B cell (primary cell): Measurements from ENCODE around the gene SEC62. TPM values are rescaled to one million over a fixed set of nuclear protein-coding genes. Genes with fewer than 3 reads are reported as not detected.
"Not testable (repeated sequence)": the region's sequence is repeated elsewhere in the genome, so short reads cannot be mapped to it uniquely, and the experiment has no call there.

Experiments used
- ATAC-seq: fragments of 200-7000 bp; cut with Tn5 transposase; one replicate; pipeline ENCODE4 v1.10.0; 2021; ENCODE audit warnings: low read depth, mild to moderate bottlenecking, moderate number of reproducible peaks, moderate library complexity
- CTCF ChIA-PET: fragments of 350-600 bp; sonication (Branson Sonifier 250); formaldehyde crosslinking; loops from one replicate; lab custom pipeline; 2021; ENCODE audit warnings: antibody characterized with exemption, inconsistent platforms; lab: Charles Lee
- POLR2A ChIA-PET: fragments of 350-600 bp; sonication (Branson Sonifier 250); formaldehyde crosslinking; loops from one replicate; lab custom pipeline; 2021; ENCODE audit warnings: antibody characterized with exemption; lab: Charles Lee
- DNase-seq: peaks from one replicate; pipeline ENCODE4 v3.0.0; 2013
- H2AFZ ChIP-seq: 2 replicates; pipeline ENCODE4 v1.6.1; 2012; ENCODE audit warnings: mild to moderate bottlenecking, low read depth, low read length; ENCODE audit not compliant: insufficient read depth, poor library complexity, severe bottlenecking
- H3K27ac ChIP-seq, 2 donors: 1 replicate in 1 of 2; 2 replicates in 1 of 2; pipeline ENCODE4 v1.5.1; 2012 to 2013; ENCODE audit warnings: low read length in 2 of 2, mild to moderate bottlenecking in 2 of 2, moderate library complexity in 1 of 2
- H3K27me3 ChIP-seq, 4 experiments: fragments of 200-600 bp in 1 of 4; sonication (generic) in 1 of 4; replicated peaks in 1 of 4; 1 replicate in 2 of 4; 2 replicates in 2 of 4; pipeline versions ENCODE4 v1.6.1 to v1.7.0; 2013 to 2016; ENCODE audit warnings: low read length in 3 of 4, mild to moderate bottlenecking in 2 of 4, mixed read lengths in 1 of 4, moderate library complexity in 1 of 4; ENCODE audit not compliant: insufficient read depth in 4 of 4, control insufficient read depth in 3 of 4; ENCODE audit errors: control extremely low read depth in 1 of 4
- H3K36me3 ChIP-seq, 2 experiments: replicated peaks in 1 of 2; 1 replicate in 1 of 2; 2 replicates in 1 of 2; pipeline versions ENCODE4 v1.6.1 to v1.7.1; 2013; ENCODE audit warnings: low read length in 1 of 2; ENCODE audit not compliant: insufficient read depth in 2 of 2, control insufficient read depth in 1 of 2; ENCODE audit errors: control extremely low read depth in 1 of 2, extremely low read depth in 1 of 2
- H3K4me1 ChIP-seq, 2 donors: fragments of 200-600 bp in 1 of 2; sonication (generic) in 1 of 2; 1 replicate in 1 of 2; 2 replicates in 1 of 2; pipeline versions ENCODE4 v1.5.1 to v1.6.1; 2013 to 2017; ENCODE audit warnings: low read length in 2 of 2; ENCODE audit not compliant: control insufficient read depth in 2 of 2, insufficient read depth in 2 of 2
- H3K4me2 ChIP-seq: replicated peaks from 2 replicates; pipeline ENCODE3; 2012; ENCODE audit warnings: mild to moderate bottlenecking, low read depth, low read length; ENCODE audit not compliant: poor library complexity, severe bottlenecking
- H3K4me3 ChIP-seq, 5 experiments: fragments of 200-600 bp in 1 of 5; sonication (generic) in 1 of 5; 1 replicate in 3 of 5; 2 replicates in 2 of 5; pipeline versions ENCODE4 v1.5.1 to v1.7.0; 2011 to 2016; ENCODE audit warnings: low read length in 4 of 5, mild to moderate bottlenecking in 4 of 5, low read depth in 2 of 5, control low read depth in 1 of 5, moderate library complexity in 1 of 5; ENCODE audit not compliant: insufficient read depth in 1 of 5; ENCODE audit errors: control extremely low read depth in 1 of 5, extremely low read depth in 1 of 5
- H3K79me2 ChIP-seq: fragments of 200-600 bp; sonication (generic); one replicate; pipeline ENCODE4 v1.6.0; 2016; ENCODE audit warnings: low read length; ENCODE audit not compliant: control insufficient read depth, insufficient read depth
- H3K9ac ChIP-seq: fragments of 200-600 bp; sonication (generic); 2 replicates; pipeline ENCODE4 v1.6.1; 2017; ENCODE audit warnings: mild to moderate bottlenecking, low read length, moderate library complexity
- H3K9me3 ChIP-seq, 3 donors: one replicate each; pipeline versions ENCODE4 v1.6.1 to v1.7.1; 2013; ENCODE audit warnings: low read length in 2 of 3; ENCODE audit not compliant: control insufficient read depth in 2 of 3, insufficient read depth in 1 of 3; ENCODE audit errors: control extremely low read depth in 1 of 3
- H4K20me1 ChIP-seq: 2 replicates; pipeline ENCODE4 v1.6.0; 2012; ENCODE audit warnings: mild to moderate bottlenecking, low read length; ENCODE audit not compliant: insufficient read depth, control insufficient read depth, poor library complexity, severe bottlenecking
- H3K27ac Mint-ChIP-seq: one replicate; pipeline ENCODE4 v1.8.0; 2021; ENCODE audit warnings: mixed read lengths
- H3K27me3 Mint-ChIP-seq: one replicate; pipeline ENCODE4 v1.8.0; 2021; ENCODE audit warnings: mixed read lengths
- H3K4me1 Mint-ChIP-seq: one replicate; pipeline ENCODE4 v1.8.0; 2021; ENCODE audit warnings: mixed read lengths
- H3K4me3 Mint-ChIP-seq: one replicate; pipeline ENCODE4 v1.8.0; 2021; ENCODE audit warnings: mixed read lengths
- H3K9me3 Mint-ChIP-seq: one replicate; pipeline ENCODE4 v1.8.0; 2022; ENCODE audit warnings: mixed read lengths; ENCODE audit not compliant: insufficient read depth
- CTCF ChIP-seq: fragments of 200-600 bp; IDR thresholded peaks from one replicate; pipeline ENCODE4 v1.8.0; 2022; ENCODE audit warnings: antibody characterized with exemption, mild to moderate bottlenecking
- EZH2 ChIP-seq: IDR thresholded peaks from 2 replicates; pipeline ENCODE4 v1.6.1; 2012; ENCODE audit warnings: borderline replicate concordance, low read depth, mild to moderate bottlenecking, moderate library complexity, low read length; ENCODE audit not compliant: insufficient read depth, poor library complexity, severe bottlenecking
- WGBS: methylation state at CpG from one replicate; pipeline ENCODE4 v1.1.5; 2013; ENCODE audit warnings: missing lambda C conversion rate; ENCODE audit not compliant: insufficient coverage; 5-methylcytosine and 5-hydroxymethylcytosine counted together
- intact Hi-C: fragments of 100-400 bp; cut with micrococcal nuclease; formaldehyde crosslinking; loops from one replicate; pipeline ENCODE4 v1.10.0; 2022
- polyA plus RNA-seq: library from polyadenylated mRNA; depleted of rRNA; stranded (reverse); fragments of >200 nt; gene quantifications from 2 replicates; pipeline ENCODE4 v1.2.3, GENCODE V29; 2012
- total RNA-seq, 2 donors: library from RNA; stranded (reverse); fragments of 120-200 nt in 1 of 2; gene quantifications; 1 replicate in 1 of 2; 2 replicates in 1 of 2; pipeline versions ENCODE4 v1.2.3 to v1.2.4, GENCODE V29; 2013 to 2022

Gene SEC62
- total and polyA plus RNA-seq, 2 donors (not counting 1 experiment from before 2014, with no cell fraction given): 40.3 to 166 TPM

- no peaks in the 10 kb centered on the region for H3K9me3 Mint-ChIP-seq
- no peak overlapping the region for H3K4me3 ChIP-seq
- ATAC-seq: no peak
- H3K27ac ChIP-seq: no peak overlapping the region
- H3K4me1 ChIP-seq: no peaks in the 10 kb centered on the region
- no peak overlapping the region for H3K4me2 ChIP-seq
- H3K79me2 ChIP-seq: no peaks in the 10 kb centered on the region
- no peak overlapping the region for H3K27ac Mint-ChIP-seq
- no peaks in the 10 kb centered on the region for H3K9me3 ChIP-seq
- no peak for TF ChIP-seq CTCF
- TF ChIP-seq EZH2: no peak
- DNase-seq: no peak
- ChIA-PET CTCF (interaction anchor here (1.3 kb wide), 1 partner anchor 202 kb away, joined by 3 read pairs; no protein-coding TSS in a partner anchor), POLR2A (no interaction called here)
- H2AFZ ChIP-seq: no peak overlapping the region
- no peak overlapping the region for H3K4me3 Mint-ChIP-seq
- H3K4me1 Mint-ChIP-seq: peaks cover 1% of the 10 kb centered on the region
- H4K20me1 ChIP-seq: no peaks in the 10 kb centered on the region
- H3K27me3 ChIP-seq: no peaks in the 10 kb centered on the region
- no CpG with 5 or more reads among the region's 3 CpGs for WGBS
- no peaks in the 10 kb centered on the region for H3K27me3 Mint-ChIP-seq
- no peak overlapping the region for H3K9ac ChIP-seq
- no peaks in the 10 kb centered on the region for H3K36me3 ChIP-seq
- intact Hi-C loops: no loop called here
These were observed 49.5 kb downstream of the SEC62 start for GRCh38 chr3:170016057-170016456.

- CTCF ChIA-PET: interaction anchor here (0.7 kb wide), 1 partner anchor 35 kb away, joined by 4 read pairs; no protein-coding TSS in a partner anchor
- H3K79me2 ChIP-seq, H3K9me3 ChIP-seq, H3K4me1 Mint-ChIP-seq, H3K27me3 ChIP-seq, intact Hi-C loops, H3K27ac ChIP-seq, H3K4me2 ChIP-seq, H3K4me3 ChIP-seq, H4K20me1 ChIP-seq, POLR2A ChIA-PET, H3K36me3 ChIP-seq, H3K27ac Mint-ChIP-seq, ATAC-seq, H2AFZ ChIP-seq, H3K4me1 ChIP-seq, H3K9ac ChIP-seq, H3K4me3 Mint-ChIP-seq, H3K27me3 Mint-ChIP-seq, DNase-seq, H3K9me3 Mint-ChIP-seq: not testable (repeated sequence)
- 100% methylated on average over 3 of the region's 4 CpGs for whole genome bisulfite sequencing
These were observed 52.7 kb downstream of the SEC62 start for GRCh38 chr3:170019306-170019705.
